ENCODE data around the gene SPTAN1. TPM values are rescaled to one million over a fixed set of nuclear protein-coding genes. Genes with fewer than 3 reads are reported as not detected.

Gene SPTAN1
- total RNA-seq, 4 donors from 2014 or later, result 204 to 368 (median 348) TPM

- intact Hi-C loops (cut with DNase I), result loop anchor here (5.0 kb wide), 1 partner anchor 48 kb away; no protein-coding TSS in a partner anchor
- H3K27ac ChIP-seq (replicated peaks in 1 of 4), result peak overlapping the region; percentile 80 to 94 (median 92)
- DNase-seq (ENCODE audit: extremely low spot score), result no peak
- H3K27me3 ChIP-seq, result no peaks in the 10 kb centered on the region
- WGBS, result 76% methylated on average over 23 of the region's 26 CpGs
- H3K4me1 ChIP-seq, result peaks cover 22 to 35% (median 29%) of the 10 kb centered on the region in 4 donors
- H3K36me3 ChIP-seq, result peaks cover 46 to 63% (median 57%) of the 10 kb centered on the region in 4 donors
- H3K4me3 ChIP-seq, result peak overlapping the region in 2 of 4 donors; percentile 20 to 30
- TF ChIP-seq POLR2AphosphoS5 (IDR thresholded peaks at IDR 0.05) (no peak), CTCF (IDR thresholded peaks at IDR 0.05) (no peak), EP300 (IDR thresholded peaks at IDR 0.05) (no peak), POLR2A (IDR thresholded peaks at IDR 0.05; ENCODE audit: low read depth) (no peak)
- no peaks in the 10 kb centered on the region for H3K9me3 ChIP-seq
These were observed 82.4 kb downstream of the SPTAN1 start for GRCh38 chr9:128634651-128635262.

DNA sequence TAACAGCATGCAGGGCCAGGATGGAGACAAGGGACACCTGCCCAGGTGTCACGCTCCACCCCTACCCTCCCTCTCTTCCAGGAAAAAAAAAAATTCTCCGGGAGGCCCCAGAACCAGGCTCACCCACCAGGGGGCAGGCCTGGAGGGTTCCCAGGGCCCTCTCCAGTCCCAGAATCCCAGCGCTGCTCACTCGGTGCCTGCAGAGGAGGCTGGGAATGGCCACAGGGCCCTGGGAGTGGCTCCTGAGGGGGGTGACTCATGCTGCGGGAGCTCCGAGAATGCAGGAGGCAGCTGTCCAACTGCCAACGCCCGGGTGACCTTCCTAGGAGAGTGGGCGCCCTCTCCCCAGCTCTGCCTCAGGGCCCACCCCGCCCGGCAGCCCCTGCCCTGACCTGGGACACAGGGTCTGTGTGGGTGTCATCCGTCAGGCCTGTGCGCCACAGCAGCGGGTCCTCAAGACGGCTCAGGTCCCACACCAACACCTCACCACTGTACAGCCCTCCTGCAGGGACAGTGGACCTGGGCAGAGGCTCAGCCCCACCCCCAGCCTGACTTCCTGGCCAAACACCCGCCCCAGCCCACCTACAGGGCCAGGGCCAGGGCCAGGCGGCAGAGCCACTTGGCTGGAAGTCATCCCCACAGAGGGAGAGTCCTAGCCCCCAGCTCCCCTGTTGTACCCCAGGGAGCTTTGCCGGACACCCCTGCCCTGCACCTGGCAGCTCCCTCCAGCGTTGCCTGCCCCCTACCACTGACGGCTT lies 83.1 kb downstream of the SPTAN1 start:
- intact Hi-C loops (cut with DNase I), result loop anchor here (5.0 kb wide), 1 partner anchor 47 kb away; no protein-coding TSS in a partner anchor
- Histone ChIP-seq H3K36me3 (peaks cover 39 to 62% (median 55%) of the 10 kb centered on the region in 4 donors), H3K9me3 (no peaks in the 10 kb centered on the region), H3K27ac (replicated peaks in 1 of 4) (peak overlapping the region; percentile 80 to 94 (median 92)), H3K27me3 (no peaks in the 10 kb centered on the region), H3K4me3 (peak overlapping the region in 3 of 4 donors; percentile 2 to 30 (median 20)), H3K4me1 (peaks cover 22 to 30% (median 26%) of the 10 kb centered on the region in 4 donors)
- 43% methylated on average over 12 of the region's 20 CpGs for WGBS
- DNase-seq (ENCODE audit: extremely low spot score), result peak; percentile 95
- TF ChIP-seq EP300 (IDR thresholded peaks at IDR 0.05), result no peak
- TF ChIP-seq POLR2AphosphoS5 (IDR thresholded peaks at IDR 0.05), result peak; percentile 62 to 64
- peak; percentile 63 to 75 (median 72) for TF ChIP-seq CTCF (IDR thresholded peaks at IDR 0.05)

DNA sequence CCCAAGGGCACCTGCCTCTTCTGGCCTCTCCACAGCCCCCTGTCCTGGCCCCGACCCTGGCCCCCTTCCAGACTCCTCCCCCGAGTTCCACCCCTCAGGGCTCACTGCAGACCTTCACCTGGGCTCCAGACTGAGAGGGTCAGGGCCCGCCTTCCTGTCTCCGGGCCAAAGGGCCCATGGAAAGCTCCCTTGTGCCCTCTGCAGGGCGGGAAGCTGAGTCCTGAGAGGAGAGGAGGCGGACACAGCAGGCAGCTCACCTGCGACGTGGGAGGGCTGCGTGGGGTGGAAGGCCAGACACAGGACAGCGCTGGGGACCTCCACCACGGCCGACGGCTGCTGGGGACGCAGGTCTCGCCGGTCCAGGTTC lies 83.6 kb downstream of the SPTAN1 start:
- H3K4me1 ChIP-seq, result peaks cover 22 to 30% (median 26%) of the 10 kb centered on the region in 4 donors

More for the DNA sequence above, 83.6 kb downstream of the SPTAN1 start:
- no peak for TF ChIP-seq EP300 (IDR thresholded peaks at IDR 0.05)
- TF ChIP-seq CTCF (IDR thresholded peaks at IDR 0.05), result peak in 1 of 3 experiments; percentile 38
- no peak for TF ChIP-seq POLR2A (IDR thresholded peaks at IDR 0.05; ENCODE audit: low read depth)
- no peak for TF ChIP-seq POLR2AphosphoS5 (IDR thresholded peaks at IDR 0.05)
- Histone ChIP-seq H3K9me3 (no peaks in the 10 kb centered on the region), H3K4me3 (peak overlapping the region in 3 of 4 donors; percentile 2 to 30 (median 19)), H3K36me3 (peaks cover 34 to 61% (median 53%) of the 10 kb centered on the region in 4 donors), H3K27ac (replicated peaks in 1 of 4) (peak overlapping the region; percentile 80 to 94 (median 92)), H3K27me3 (no peaks in the 10 kb centered on the region)
- DNase-seq (ENCODE audit: extremely low spot score), result no peak
- WGBS, result 57% methylated on average over 8 of the region's 16 CpGs
- intact Hi-C loops (cut with DNase I), result loop anchor here (5.0 kb wide), 1 partner anchor 46 kb away; no protein-coding TSS in a partner anchor

Measured in esophagus muscularis mucosa (tissue), 4 donors.